HEK293T (cell line): ENCODE results near the gene EXOC1.

Experiments used
- ELF4 ChIP-seq: fragments of 450-650 bp; IDR thresholded peaks from 2 replicates; pipeline ENCODE4 v1.6.1; 2017; ENCODE audit warnings: antibody characterized with exemption
- L3MBTL2 ChIP-seq: fragments of 450-650 bp; conservative IDR thresholded peaks from 2 replicates; pipeline ENCODE4 v1.6.1; 2016; ENCODE audit warnings: mild to moderate bottlenecking

GRCh38 chr4:55864577-55865223 lies 11.3 kb downstream of the EXOC1 start:
- no peak for TF ChIP-seq L3MBTL2
- no peak for TF ChIP-seq ELF4
